ENCODE measurements around the gene GEMIN7. TPM values are rescaled to one million over a fixed set of nuclear protein-coding genes. Genes with fewer than 3 reads are reported as not detected.

The GEMIN7 gene
- total RNA-seq, 3 donors from 2014 or later, result 58.8 to 69.3 (median 65.0) TPM

DNA sequence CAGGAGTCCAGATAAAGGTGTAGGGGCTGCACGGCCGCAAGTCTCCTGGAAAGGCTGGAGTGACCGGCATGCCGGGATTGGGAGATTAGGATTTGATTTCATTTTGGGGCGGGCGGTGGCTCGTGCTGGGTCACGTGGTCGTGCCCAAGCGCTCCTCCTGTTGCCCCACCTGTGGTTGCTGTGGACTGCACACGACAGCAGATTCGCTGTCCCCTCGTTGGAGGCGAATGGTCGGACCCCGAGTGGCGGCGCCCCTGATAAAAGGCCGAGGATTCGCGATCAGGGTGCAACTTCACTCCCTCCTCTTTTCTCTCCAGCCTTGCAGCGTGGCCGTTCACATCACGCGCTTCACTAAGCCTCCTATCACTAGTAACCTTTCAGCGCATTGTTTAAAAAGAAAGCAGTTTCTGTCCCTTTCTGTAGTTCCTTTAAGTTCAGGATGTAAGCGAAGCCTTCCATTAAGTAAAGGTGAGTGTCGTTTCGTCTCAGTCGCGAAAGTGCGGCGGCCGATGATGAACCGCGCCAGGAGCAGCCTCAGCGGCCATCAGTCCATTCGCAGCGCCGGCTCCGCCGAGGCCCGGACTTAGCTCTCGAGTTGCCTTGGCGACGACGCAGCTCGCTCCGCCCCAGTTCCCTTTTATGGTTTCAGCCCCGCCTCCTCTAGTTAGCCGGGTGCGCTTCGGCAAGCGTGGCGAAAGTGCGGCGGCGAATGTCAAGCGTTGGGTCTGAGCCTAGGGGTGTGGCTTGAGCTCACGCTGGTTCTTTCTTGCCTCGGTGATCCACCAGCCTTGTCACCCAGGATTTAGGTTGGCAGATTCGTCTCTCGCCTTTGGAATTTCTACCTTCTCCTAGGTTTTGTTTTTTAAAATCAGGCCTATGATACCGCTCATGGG, 12.2 kb downstream of the GEMIN7 start:
- ATAC-seq (peak; percentile 81), DNase-seq (peak; percentile 95)
- peak overlapping the region; percentile 94 for H3K4me3 Mint-ChIP-seq
- peaks cover 3% of the 10 kb centered on the region for H3K9me3 Mint-ChIP-seq
- no peaks in the 10 kb centered on the region for H3K27me3 Mint-ChIP-seq (ENCODE audit: low read depth)
- H3K36me3 Mint-ChIP-seq (ENCODE audit: insufficient read depth), result peaks cover 27% of the 10 kb centered on the region
- peaks cover 63% of the 10 kb centered on the region for H3K4me1 Mint-ChIP-seq (ENCODE audit: low read depth)

DNA sequence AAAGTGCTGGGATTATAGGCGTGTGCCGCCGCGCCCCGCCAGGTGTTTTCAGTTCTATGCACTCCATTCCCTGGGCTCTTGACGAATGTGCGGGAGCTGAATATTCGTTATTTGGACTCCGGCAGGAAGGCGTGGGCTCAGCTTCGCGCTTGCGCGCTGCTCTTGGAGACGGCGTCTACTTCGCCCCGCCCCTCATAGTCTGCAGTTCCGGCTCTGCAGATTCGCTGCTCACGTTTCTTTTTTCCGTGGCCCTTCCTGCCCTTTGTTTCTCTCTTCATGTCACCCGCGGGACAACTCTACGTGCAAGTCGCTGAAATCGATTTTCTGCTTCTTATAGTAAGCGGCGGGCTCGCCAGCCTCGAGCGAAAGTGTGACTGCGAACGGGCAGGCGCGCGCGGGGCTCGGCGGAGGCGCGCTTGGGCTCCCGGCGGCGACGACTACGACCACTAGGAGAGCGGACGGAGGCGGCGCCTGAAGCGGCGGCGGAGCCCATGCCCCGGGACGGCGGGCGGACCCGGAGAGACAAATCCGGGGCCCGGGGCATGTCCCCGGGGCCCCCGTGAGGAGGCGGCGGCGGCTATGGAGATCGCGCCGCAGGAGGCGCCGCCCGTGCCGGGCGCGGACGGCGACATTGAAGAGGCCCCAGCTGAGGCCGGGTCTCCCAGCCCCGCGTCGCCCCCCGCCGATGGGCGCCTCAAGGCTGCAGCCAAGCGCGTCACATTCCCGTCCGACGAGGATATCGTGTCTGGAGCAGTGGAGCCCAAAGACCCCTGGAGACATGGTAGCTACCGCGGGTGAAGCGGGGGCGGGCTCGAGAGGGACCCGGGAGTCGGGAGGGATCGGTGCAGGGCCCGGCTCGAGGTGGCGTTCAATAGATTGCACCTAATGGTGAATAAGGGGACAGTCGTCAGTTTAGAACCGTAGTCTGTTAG, 14.0 kb downstream of the GEMIN7 start, which contains the start of gene PPP1R37:
PPP1R37 (plus strand) TSS at position 433 of the 932 bp plus-strand sequence; CDS start at position 580, 147 bp downstream.
- peaks cover 26% of the 10 kb centered on the region for H3K36me3 Mint-ChIP-seq (ENCODE audit: insufficient read depth)
- peaks cover 68% of the 10 kb centered on the region for H3K4me1 Mint-ChIP-seq (ENCODE audit: low read depth)
- peaks cover 3% of the 10 kb centered on the region for H3K9me3 Mint-ChIP-seq
- H3K4me3 Mint-ChIP-seq, result peak within 1 kb of the TSS; percentile 94
- peak; percentile 89 for DNase-seq
- ATAC-seq, result peak; percentile 74 to 76
- no peaks in the 10 kb centered on the region for H3K27me3 Mint-ChIP-seq (ENCODE audit: low read depth)

DNA sequence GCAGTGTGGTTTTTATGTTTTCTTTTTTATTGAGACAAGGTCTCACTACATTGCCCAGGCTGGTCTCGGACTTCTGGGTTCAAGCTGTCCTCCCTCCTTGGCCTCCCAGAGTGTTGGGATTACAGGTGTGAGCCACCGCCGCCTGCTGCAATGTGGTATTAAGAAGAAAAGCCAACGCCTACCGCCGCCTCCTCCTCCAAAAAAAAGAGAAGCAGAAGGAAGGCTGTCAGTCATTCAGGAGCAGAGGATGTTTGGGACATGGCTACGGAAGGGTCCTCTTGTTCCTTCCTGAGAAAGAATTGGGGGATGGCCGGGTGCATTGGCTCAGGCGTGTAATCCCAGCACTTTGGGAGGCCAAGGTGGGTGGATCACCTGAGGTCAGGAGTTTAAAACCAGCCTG, 15.1 kb downstream of the GEMIN7 start:
- Mint-ChIP-seq H3K9me3 (peaks cover 3% of the 10 kb centered on the region), H3K4me3 (peak overlapping the region; percentile 94), H3K4me1 (ENCODE audit: low read depth) (peaks cover 70% of the 10 kb centered on the region), H3K36me3 (ENCODE audit: insufficient read depth) (peaks cover 26% of the 10 kb centered on the region), H3K27me3 (ENCODE audit: low read depth) (no peaks in the 10 kb centered on the region)
- DNase-seq (no peak), ATAC-seq (no peak)

DNA sequence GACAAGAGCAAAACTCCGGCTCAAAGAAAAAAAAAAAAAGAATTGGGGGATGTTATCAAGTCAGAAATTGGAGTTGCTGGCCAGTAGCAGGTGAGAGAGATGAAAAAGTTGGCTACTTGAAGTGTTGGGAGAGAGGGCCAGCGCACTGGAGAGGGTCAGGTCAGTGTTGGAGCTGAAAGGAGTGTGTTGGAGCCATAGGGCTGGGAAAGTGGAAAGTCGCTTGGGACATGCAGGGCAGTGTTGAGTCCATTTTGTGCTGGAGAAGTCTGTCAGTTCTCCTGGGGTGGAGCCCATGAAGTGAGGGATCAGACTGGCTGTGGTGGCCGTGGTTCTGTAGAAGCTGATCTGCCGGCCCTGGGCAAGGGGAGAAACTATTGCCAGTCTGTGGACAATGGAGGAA, 15.6 kb downstream of the GEMIN7 start:
- DNase-seq (no peak), ATAC-seq (no peak)
- Mint-ChIP-seq H3K4me1 (ENCODE audit: low read depth) (peaks cover 75% of the 10 kb centered on the region), H3K36me3 (ENCODE audit: insufficient read depth) (peaks cover 26% of the 10 kb centered on the region), H3K4me3 (peak overlapping the region; percentile 94), H3K9me3 (peaks cover 3% of the 10 kb centered on the region), H3K27me3 (ENCODE audit: low read depth) (no peaks in the 10 kb centered on the region)

DNA sequence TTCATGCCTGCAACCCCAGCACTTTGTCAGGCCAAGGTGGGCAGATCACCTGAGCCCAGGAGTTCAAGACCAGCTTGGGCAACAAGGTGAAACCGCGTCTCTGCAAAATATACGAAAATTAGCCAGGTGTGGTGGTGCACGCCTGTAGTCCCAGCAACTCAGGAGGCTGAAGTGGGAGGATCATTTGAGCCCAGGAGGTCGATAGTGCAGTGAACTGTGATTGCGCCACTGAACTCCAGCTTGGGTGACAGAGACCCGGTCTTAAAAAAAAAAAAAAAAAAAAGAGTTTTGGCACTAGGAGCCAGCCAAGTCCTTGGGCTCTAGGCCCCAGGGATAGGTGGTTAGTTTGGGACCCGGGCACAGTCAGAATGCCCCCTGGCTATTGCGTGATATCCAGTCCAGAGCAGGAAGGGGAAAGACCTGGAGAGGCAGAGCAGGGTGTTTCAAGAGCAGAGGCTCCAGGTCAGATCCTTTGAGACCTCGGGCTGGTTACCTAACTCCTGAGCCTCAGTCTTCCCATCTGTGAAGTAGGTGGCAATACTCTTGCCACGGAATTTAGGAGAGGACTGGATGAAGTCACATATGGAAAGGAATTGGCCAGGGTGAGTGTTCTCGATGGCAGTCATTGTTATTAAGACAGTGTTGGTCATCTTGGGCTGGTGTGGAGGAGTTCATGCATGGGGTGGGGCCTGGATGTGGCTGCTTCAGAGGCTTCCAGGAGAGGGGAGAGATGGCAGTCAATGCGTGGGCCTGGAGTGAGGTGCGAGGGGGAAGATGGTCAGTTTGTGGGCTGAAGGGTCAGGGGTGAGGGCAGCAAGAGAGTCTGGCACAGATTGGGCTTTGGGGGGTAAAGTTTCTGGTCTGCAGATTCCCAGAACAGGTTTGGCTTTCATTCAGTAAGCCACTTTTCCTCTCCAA, 16.7 kb downstream of the GEMIN7 start:
- peaks cover 3% of the 10 kb centered on the region for H3K9me3 Mint-ChIP-seq
- peaks cover 23% of the 10 kb centered on the region for H3K36me3 Mint-ChIP-seq (ENCODE audit: insufficient read depth)
- H3K4me1 Mint-ChIP-seq (ENCODE audit: low read depth), result peaks cover 71% of the 10 kb centered on the region
- peak overlapping the region; percentile 38 for H3K4me3 Mint-ChIP-seq
- H3K27me3 Mint-ChIP-seq (ENCODE audit: low read depth), result no peaks in the 10 kb centered on the region
- ATAC-seq (no peak), DNase-seq (no peak)

DNA sequence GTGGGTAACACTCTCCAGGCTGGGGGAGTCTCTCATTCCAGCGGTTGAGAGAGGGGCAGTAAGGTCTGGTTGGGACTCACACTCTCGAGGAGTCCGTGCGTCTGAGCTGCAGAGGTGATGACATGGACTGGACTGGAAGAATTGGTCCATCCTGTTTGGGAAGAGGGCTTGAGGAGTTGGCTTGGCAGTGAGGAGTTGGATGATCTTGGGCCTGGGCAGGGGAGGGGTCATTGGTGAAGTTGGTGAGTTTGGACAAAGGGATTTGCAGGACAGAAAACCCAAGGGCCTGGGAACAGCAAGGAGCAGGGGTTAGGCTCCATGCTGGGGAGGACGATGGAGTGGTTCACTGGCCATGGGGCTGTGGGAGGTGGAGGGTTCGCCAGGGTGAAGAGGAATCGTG, 17.6 kb downstream of the GEMIN7 start:
- no peak overlapping the region for H3K4me3 Mint-ChIP-seq
- H3K4me1 Mint-ChIP-seq (ENCODE audit: low read depth), result peaks cover 69% of the 10 kb centered on the region

DNA sequence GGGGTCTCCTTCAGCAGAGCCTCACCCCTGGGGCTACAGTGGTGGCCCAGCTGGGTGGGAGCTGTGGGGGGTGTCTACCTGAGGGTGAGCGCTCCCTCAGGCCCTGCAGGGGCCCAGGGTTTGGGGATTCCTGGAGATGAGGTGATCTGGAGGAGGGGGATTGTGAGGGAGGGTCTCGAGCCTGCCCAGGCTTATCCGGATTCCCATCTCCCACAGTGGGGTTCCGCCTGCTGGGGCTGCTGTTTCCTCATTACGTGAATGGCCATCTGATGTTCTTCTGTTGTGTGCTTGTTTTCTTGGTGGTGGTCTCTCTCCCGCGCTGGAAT, 18.4 kb downstream of the GEMIN7 start:
- Mint-ChIP-seq H3K36me3 (ENCODE audit: insufficient read depth) (peaks cover 13% of the 10 kb centered on the region), H3K4me1 (ENCODE audit: low read depth) (peaks cover 70% of the 10 kb centered on the region)

More for the DNA sequence above, 17.6 kb downstream of the GEMIN7 start:
- DNase-seq, result no peak
- H3K27me3 Mint-ChIP-seq (ENCODE audit: low read depth), result no peaks in the 10 kb centered on the region
- peaks cover 17% of the 10 kb centered on the region for H3K36me3 Mint-ChIP-seq (ENCODE audit: insufficient read depth)
- H3K9me3 Mint-ChIP-seq, result no peaks in the 10 kb centered on the region
- ATAC-seq, result no peak

DNA sequence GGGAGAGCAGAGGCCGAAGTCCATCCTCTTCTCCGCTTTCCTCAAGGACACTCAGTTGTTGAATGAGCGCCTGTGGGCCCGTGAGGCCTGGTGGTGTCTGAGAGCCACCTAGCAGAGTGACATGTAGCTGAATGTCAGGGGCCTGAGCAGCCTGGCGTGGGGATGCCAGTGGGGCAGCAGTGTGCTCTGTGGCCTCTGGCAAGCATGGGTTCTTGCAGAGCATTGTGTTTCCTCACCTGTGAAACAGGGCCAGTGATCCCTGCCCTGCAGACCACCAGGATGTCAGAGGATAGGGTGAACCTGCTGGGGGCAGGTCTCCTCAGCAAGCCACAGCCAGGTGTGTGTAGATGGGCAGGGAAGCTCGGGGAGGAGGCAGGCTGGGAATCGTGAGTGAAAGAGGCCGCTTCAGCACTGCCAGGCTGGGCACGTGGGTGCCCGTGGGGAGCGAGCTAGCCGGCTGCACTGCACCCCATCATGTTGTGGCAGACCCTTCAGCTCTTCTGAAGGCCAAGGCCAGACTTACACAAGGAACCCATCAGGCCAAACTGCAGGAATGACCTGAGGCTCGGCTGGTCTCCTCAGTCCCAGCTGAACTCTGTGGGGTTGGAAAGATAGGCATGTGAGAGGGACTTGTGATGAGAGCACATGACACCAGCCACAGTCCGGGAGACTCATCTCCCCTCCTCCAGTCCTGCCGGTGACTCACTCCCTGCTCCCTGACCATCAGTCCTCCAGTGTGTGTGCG, 18.9 kb downstream of the GEMIN7 start:
- peaks cover 13% of the 10 kb centered on the region for H3K36me3 Mint-ChIP-seq (ENCODE audit: insufficient read depth)
- no peak for ATAC-seq
- H3K9me3 Mint-ChIP-seq, result no peaks in the 10 kb centered on the region
- peaks cover 72% of the 10 kb centered on the region for H3K4me1 Mint-ChIP-seq (ENCODE audit: low read depth)
- no peak overlapping the region for H3K4me3 Mint-ChIP-seq
- DNase-seq, result no peak
- H3K27me3 Mint-ChIP-seq (ENCODE audit: low read depth), result no peaks in the 10 kb centered on the region

More for the DNA sequence above, 18.4 kb downstream of the GEMIN7 start:
- no peaks in the 10 kb centered on the region for H3K27me3 Mint-ChIP-seq (ENCODE audit: low read depth)
- DNase-seq, result no peak
- H3K4me3 Mint-ChIP-seq, result no peak overlapping the region
- ATAC-seq, result no peak
- H3K9me3 Mint-ChIP-seq, result no peaks in the 10 kb centered on the region

DNA sequence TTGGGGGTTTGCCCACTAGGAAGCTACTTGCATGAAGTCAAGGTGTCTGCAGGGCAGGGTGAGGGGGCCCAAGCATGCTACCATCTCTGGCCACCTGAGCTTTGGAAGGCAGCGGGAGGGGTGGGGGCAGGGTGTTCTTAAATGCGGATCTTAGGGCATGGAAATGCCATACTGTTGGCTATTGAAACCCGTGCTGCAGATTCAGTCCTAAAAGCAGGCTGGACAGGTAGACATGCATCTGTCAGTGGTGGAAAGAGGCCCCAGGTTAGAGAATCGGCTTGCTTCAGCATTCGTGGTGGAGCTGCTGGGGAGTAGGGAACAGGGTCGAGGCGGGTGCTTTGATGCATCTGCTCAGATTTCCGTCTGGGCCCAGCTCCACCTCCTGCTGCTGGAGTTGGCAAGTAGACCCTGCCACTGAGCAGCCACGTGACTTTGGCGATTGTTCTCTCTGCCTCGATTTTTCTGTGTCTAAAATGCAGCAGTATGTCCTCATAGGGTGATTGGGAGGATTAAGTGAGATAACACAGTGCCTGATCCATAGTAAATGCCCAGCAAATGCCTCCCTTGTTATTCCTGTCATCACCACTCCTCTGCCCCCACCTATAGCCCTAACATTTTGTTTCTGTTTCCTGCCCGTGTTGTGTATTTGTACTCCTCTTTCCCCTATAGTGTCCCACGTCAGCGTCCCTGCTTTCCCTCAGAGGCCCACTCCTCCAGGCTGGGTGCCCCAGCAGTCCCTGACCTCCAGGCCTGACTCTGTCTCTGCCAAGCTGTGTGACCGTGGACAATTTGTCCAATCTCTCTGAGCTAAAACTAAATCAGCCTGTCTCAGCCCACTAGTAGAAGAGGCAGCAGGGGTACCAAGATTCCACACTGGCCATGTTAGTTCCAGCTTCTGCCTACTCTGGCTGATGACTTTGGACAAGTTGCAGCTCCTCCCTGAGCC, 19.7 kb downstream of the GEMIN7 start:
- Mint-ChIP-seq H3K4me3 (no peak overlapping the region), H3K36me3 (ENCODE audit: insufficient read depth) (peaks cover 12% of the 10 kb centered on the region), H3K9me3 (no peaks in the 10 kb centered on the region), H3K4me1 (ENCODE audit: low read depth) (peaks cover 74% of the 10 kb centered on the region), H3K27me3 (ENCODE audit: low read depth) (no peaks in the 10 kb centered on the region)
- no peak for DNase-seq
- no peak for ATAC-seq

DNA sequence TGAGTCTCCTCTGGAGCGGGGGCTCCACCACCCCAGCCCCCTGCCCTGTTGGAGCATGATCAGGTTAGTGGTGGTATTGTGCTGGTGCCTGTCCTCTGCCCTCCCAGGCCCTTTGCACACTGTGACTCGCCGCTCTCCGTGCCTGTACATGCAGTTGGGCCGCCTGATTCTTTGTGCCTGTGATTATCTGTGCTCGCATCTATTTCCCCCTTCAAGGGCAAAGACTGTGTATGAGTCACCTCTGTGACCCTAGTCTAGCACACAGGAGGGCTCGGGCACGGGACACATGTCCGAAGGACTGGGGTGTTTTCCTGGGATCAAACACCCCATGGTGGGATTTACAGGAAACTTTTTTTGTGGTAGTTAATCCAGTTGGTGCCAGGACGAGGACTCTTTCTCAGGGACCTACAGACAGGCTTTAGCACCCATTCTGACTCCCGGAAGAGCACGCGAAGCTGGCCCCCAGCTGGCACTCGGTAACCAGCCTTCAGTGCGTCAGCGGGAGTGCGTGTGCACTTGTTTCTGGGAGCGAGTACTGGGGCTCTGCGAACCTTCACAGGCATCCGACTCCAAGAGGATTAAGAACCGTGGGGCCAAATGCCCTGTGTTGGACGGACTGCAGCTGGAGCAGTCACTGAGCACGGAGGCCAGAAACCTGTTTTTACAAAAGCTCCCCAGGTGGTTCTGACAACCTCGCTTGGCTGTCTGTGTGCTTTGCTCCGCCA, 20.6 kb downstream of the GEMIN7 start:
- H3K27me3 Mint-ChIP-seq (ENCODE audit: low read depth), result no peaks in the 10 kb centered on the region
- no peaks in the 10 kb centered on the region for H3K9me3 Mint-ChIP-seq
- H3K4me3 Mint-ChIP-seq, result no peak overlapping the region
- peaks cover 10% of the 10 kb centered on the region for H3K36me3 Mint-ChIP-seq (ENCODE audit: insufficient read depth)
- H3K4me1 Mint-ChIP-seq (ENCODE audit: low read depth), result peaks cover 74% of the 10 kb centered on the region
- ATAC-seq (no peak), DNase-seq (no peak)

DNA sequence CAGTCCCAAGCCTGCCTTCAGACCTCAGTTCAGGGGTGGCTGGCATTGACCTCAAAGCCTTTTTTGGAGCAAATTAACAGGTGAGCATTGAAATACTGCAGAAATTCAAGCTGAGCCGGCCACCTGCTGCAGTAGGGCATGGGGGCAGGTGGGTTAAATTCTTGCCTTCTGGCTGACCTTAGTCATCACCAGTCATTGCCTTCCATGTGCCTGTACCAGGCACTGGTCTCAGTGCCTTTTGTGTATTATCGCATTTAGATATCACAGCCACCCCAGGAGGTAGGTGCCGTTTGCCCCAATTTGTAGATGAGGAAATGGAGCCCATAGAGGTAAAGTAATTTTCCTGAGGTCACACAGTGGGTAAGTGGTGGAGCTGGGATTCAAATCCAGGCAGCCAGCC, 21.1 kb downstream of the GEMIN7 start:
- ATAC-seq (no peak), DNase-seq (no peak)
- H3K36me3 Mint-ChIP-seq (ENCODE audit: insufficient read depth), result peaks cover 9% of the 10 kb centered on the region
- no peaks in the 10 kb centered on the region for H3K27me3 Mint-ChIP-seq (ENCODE audit: low read depth)
- H3K4me3 Mint-ChIP-seq, result no peak overlapping the region
- H3K4me1 Mint-ChIP-seq (ENCODE audit: low read depth), result peaks cover 75% of the 10 kb centered on the region
- no peaks in the 10 kb centered on the region for H3K9me3 Mint-ChIP-seq

DNA sequence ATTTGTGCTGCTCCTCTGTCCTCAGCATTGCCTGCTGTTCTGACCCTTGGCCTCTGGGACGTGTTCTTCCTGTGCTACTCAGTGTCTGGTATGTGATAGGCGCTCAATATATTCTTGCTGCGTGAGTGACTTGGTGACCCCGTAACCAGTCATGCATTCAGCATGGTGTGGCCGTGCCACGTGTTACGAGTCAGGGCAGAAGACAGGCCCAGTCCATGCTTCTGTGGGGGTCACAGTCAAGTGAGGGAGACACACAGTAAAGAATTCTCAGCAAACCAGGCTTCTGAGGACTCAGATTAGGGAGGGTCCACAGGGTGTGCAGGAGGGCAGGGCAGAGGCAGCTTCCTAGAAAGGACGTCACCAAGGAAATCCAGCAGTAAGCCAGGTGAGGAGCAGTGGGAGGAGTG, 21.8 kb downstream of the GEMIN7 start:
- ATAC-seq, result no peak
- Mint-ChIP-seq H3K4me3 (no peak overlapping the region), H3K4me1 (ENCODE audit: low read depth) (peaks cover 77% of the 10 kb centered on the region), H3K9me3 (no peaks in the 10 kb centered on the region), H3K36me3 (ENCODE audit: insufficient read depth) (peaks cover 8% of the 10 kb centered on the region), H3K27me3 (ENCODE audit: low read depth) (no peaks in the 10 kb centered on the region)
- no peak for DNase-seq
